PC-3 (cell line): Measurements from ENCODE around the gene TMEM98.

ENCODE experiments used
- CTCF ChIP-seq: fragments of 300-600 bp; sonication (generic); conservative IDR thresholded peaks from 2 replicates; pipeline ENCODE4 v1.5.1; 2017; ENCODE audit warnings: antibody characterized with exemption, low read depth, mild to moderate bottlenecking, low read length
- EZH2 ChIP-seq: fragments of 300-600 bp; sonication (generic); IDR thresholded peaks from one replicate; pipeline ENCODE4 v1.6.1; 2017; ENCODE audit warnings: antibody characterized with exemption, mild to moderate bottlenecking, low read length; ENCODE audit not compliant: unreplicated experiment
- EZH2phosphoT487 ChIP-seq: fragments of 300-600 bp; sonication (generic); IDR thresholded peaks from 2 replicates; pipeline ENCODE4 v1.6.1; 2018; ENCODE audit warnings: mild to moderate bottlenecking, antibody characterized with exemption, low read length, borderline replicate concordance

DNA sequence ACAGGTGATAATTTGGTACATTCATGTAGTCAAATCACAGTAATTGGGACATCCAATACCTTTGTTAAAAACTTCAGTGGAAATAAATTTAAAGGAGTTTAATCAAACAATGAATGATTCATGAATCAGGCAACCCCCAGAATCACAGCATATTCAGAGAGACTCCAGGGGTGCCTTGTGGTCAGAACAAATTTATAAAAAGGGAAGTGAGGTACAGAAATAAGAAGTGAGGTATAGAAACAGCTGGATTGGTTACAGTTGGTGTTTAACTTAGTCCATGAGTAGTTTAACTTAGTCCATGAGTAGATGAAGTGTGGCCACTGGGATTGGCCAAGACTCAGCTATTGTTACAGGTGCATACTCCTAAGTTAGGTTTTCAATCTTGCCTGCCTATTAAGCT lies 25.1 kb downstream of the TMEM98 start:
- TF ChIP-seq CTCF (no peak), EZH2 (no peak), EZH2phosphoT487 (no peak)
